Measurements from ENCODE around the gene ESR1.
"Not testable (repeated sequence)": the region's sequence is repeated elsewhere in the genome, so short reads cannot be mapped to it uniquely, and the experiment has no call there.

The ESR1 gene

GRCh38 chr6:151814614-151815013, 7.1 kb downstream of the ESR1 start:
- no peak for DNase-seq

- DNase-seq = no peak
These were observed 15.0 kb downstream of the ESR1 start for GRCh38 chr6:151822252-151823111.

GRCh38 chr6:151826517-151827142, 19.1 kb downstream of the ESR1 start:
- no peak for DNase-seq

GRCh38 chr6:151832710-151833109, 25.2 kb downstream of the ESR1 start:
- DNase-seq = no peak

- no peak for DNase-seq
These were observed 27.9 kb downstream of the ESR1 start for GRCh38 chr6:151835396-151835795.

GRCh38 chr6:151837223-151837622, 29.7 kb downstream of the ESR1 start:
- DNase-seq = no peak

- no peak for DNase-seq
These were observed 35.3 kb downstream of the ESR1 start for GRCh38 chr6:151842816-151843215.

- no peak for DNase-seq
These were observed 39.6 kb downstream of the ESR1 start for GRCh38 chr6:151847064-151847463.

- no peak for DNase-seq
These were observed 43.1 kb downstream of the ESR1 start for GRCh38 chr6:151850479-151851003.

GRCh38 chr6:151858294-151858693, 50.8 kb downstream of the ESR1 start:
- DNase-seq = no peak

- DNase-seq = no peak
These were observed 55.0 kb downstream of the ESR1 start for GRCh38 chr6:151862461-151862860.

- DNase-seq = not testable (repeated sequence)
These were observed 59.9 kb downstream of the ESR1 start for GRCh38 chr6:151867361-151867869.

- DNase-seq = no peak
These were observed 61.9 kb downstream of the ESR1 start for GRCh38 chr6:151869345-151869744.

- DNase-seq = no peak
These were observed 62.3 kb downstream of the ESR1 start for GRCh38 chr6:151869787-151870186.

GRCh38 chr6:151870375-151870774, 62.9 kb downstream of the ESR1 start:
- DNase-seq = no peak

- no peak for DNase-seq
These were observed 68.0 kb downstream of the ESR1 start for GRCh38 chr6:151875524-151875923.

GRCh38 chr6:151876122-151876521, 68.6 kb downstream of the ESR1 start:
- DNase-seq = no peak

GRCh38 chr6:151877458-151877857, 70.0 kb downstream of the ESR1 start:
- no peak for DNase-seq

GRCh38 chr6:151881231-151881630, 73.7 kb downstream of the ESR1 start:
- no peak for DNase-seq

GRCh38 chr6:151882206-151882605, 74.7 kb downstream of the ESR1 start:
- no peak for DNase-seq

- no peak for DNase-seq
These were observed 77.8 kb downstream of the ESR1 start for GRCh38 chr6:151885234-151885633.

- DNase-seq = no peak
These were observed 84.0 kb downstream of the ESR1 start for GRCh38 chr6:151891524-151891923.

GRCh38 chr6:151894426-151894825, 86.9 kb downstream of the ESR1 start:
- not testable (repeated sequence) for DNase-seq

GRCh38 chr6:151899221-151899620, 91.7 kb downstream of the ESR1 start:
- DNase-seq = not testable (repeated sequence)
